Nephron (organoid): ENCODE data around the gene CTIF.

Experiments used
- H3K27ac Mint-ChIP-seq, 3 experiments: 2 replicates each; pipeline ENCODE4 v1.8.0; 2020; ENCODE audit warnings: mixed read lengths in 3 of 3, mild to moderate bottlenecking in 2 of 3, moderate library complexity in 1 of 3
- H3K27me3 Mint-ChIP-seq: 2 replicates; pipeline ENCODE4 v1.8.0; 2021; ENCODE audit warnings: low read depth, mild to moderate bottlenecking, moderate library complexity, mixed read lengths
- H3K36me3 Mint-ChIP-seq: 2 replicates; pipeline ENCODE4 v1.8.0; 2020; ENCODE audit warnings: low read depth, mixed read lengths
- H3K4me1 Mint-ChIP-seq: 2 replicates; pipeline ENCODE4 v1.8.0; 2020; ENCODE audit warnings: mixed read lengths
- H3K4me3 Mint-ChIP-seq, 3 experiments: 2 replicates each; pipeline ENCODE4 v1.8.0; 2020; ENCODE audit warnings: mild to moderate bottlenecking in 3 of 3, mixed read lengths in 3 of 3, moderate library complexity in 2 of 3
- H3K9me3 Mint-ChIP-seq: 2 replicates; pipeline ENCODE4 v1.8.0; 2020; ENCODE audit warnings: mixed read lengths
- TF ChIP-seq, protein P1 (sequence below), 3 experiments: fragments of 200-600 bp; sonication (generic); IDR thresholded peaks; one replicate each; pipeline ENCODE4 v1.5.0; 2021; ENCODE audit warnings: antibody characterized with exemption in 3 of 3; ENCODE audit not compliant: unreplicated experiment in 3 of 3

The CTIF gene

DNA sequence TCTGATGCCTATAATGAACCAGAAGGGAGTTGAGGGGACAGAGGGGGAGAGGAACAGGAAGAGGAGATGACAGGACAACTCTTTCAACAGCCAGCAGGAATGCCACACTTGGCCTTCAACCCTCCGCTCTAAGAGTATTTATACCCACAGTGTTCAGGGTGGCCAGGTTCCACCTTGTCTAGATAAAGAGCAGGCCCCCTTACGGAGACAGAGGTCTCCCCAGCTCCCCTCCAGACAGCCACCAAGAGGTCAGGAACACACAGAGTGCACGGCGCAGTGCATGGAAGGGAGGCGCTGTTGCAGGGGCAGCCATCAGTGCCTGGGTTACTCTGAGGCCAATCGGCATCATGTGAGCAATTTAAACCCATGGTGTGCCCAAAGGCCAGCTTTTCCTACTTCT is 235.0 kb downstream of the CTIF start:
- Mint-ChIP-seq H3K27ac (no peak overlapping the region), H3K27me3 (no peaks in the 10 kb centered on the region), H3K36me3 (peaks cover 10% of the 10 kb centered on the region), H3K4me1 (peaks cover 28% of the 10 kb centered on the region), H3K9me3 (no peaks in the 10 kb centered on the region), H3K4me3 (no peak overlapping the region)
- TF ChIP-seq, protein P1, sequence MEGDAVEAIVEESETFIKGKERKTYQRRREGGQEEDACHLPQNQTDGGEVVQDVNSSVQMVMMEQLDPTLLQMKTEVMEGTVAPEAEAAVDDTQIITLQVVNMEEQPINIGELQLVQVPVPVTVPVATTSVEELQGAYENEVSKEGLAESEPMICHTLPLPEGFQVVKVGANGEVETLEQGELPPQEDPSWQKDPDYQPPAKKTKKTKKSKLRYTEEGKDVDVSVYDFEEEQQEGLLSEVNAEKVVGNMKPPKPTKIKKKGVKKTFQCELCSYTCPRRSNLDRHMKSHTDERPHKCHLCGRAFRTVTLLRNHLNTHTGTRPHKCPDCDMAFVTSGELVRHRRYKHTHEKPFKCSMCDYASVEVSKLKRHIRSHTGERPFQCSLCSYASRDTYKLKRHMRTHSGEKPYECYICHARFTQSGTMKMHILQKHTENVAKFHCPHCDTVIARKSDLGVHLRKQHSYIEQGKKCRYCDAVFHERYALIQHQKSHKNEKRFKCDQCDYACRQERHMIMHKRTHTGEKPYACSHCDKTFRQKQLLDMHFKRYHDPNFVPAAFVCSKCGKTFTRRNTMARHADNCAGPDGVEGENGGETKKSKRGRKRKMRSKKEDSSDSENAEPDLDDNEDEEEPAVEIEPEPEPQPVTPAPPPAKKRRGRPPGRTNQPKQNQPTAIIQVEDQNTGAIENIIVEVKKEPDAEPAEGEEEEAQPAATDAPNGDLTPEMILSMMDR (IDR thresholded peaks at IDR 0.05; ENCODE audit: unreplicated experiment in 3 of 3): no peak

DNA sequence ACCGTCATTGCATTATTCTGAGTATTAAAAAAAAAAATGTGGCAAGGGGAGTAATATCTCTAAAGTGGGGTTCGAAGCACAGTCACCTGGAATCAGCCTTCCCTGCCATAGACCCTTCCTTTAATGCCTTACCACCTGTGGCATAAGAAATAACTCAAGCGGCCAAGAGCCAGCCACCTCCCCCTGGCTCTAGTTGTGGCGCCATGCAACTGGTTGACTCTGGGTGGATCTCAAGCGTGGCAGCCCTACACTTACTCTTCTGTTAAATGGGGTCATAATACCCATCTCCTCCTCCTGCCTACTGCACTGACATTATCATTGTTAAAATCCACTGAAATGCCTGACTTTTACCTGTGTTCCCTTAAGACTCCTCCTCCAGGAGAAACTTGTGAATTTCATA is 236.1 kb downstream of the CTIF start:
- H3K36me3 Mint-ChIP-seq: peaks cover 10% of the 10 kb centered on the region
- no peaks in the 10 kb centered on the region for H3K9me3 Mint-ChIP-seq
- H3K27me3 Mint-ChIP-seq: no peaks in the 10 kb centered on the region
- peak overlapping the region in 1 of 3 experiments; percentile 72 for H3K27ac Mint-ChIP-seq
- no peak overlapping the region for H3K4me3 Mint-ChIP-seq
- TF ChIP-seq, protein P1 (IDR thresholded peaks at IDR 0.05; ENCODE audit: unreplicated experiment in 3 of 3): no peak
- H3K4me1 Mint-ChIP-seq: peaks cover 25% of the 10 kb centered on the region

DNA sequence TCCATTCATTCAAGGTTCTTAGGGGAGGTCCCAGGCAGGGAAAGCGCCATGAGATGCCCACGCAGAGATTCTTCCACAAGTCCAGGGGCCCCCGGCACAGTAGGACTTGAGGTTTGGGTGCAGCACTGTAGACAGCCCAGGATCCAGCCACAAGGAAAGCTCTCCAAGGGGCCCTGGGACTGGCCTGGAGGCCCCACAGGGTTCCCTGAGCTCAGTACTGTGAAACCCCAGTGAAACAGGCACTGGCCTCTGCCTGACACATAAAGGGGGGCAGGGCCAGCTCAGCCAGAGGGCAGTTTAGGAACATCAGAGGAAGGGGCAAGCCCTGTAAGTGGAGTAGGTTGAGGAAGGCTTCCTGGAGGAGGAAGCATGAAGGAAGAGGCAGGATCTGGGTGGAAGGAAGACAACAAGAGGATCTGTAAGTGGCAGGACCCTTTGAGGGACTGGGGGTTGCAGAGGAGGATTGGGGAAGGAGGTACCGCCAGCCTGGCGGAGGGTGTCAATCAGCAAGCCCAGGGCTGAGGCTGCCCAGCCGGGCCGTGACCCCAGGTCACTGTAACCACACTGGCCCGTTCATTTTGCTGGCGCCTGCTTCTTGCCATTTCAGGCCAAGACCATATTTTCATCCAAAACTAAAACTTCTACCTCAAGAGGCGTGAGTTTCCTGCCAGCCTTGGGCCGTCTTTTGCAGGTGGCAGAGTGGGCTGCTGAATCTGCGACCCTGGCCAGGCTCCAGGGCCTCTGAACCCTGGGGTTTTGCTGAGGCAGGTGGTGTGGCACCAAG is 236.7 kb downstream of the CTIF start:
- Mint-ChIP-seq H3K4me3 (no peak overlapping the region), H3K4me1 (peaks cover 31% of the 10 kb centered on the region), H3K36me3 (peaks cover 10% of the 10 kb centered on the region), H3K27ac (peak overlapping the region in 2 of 3 experiments; percentile 33 to 72), H3K27me3 (no peaks in the 10 kb centered on the region), H3K9me3 (no peaks in the 10 kb centered on the region)
- TF ChIP-seq, protein P1 (IDR thresholded peaks at IDR 0.05; ENCODE audit: unreplicated experiment in 3 of 3): no peak

DNA sequence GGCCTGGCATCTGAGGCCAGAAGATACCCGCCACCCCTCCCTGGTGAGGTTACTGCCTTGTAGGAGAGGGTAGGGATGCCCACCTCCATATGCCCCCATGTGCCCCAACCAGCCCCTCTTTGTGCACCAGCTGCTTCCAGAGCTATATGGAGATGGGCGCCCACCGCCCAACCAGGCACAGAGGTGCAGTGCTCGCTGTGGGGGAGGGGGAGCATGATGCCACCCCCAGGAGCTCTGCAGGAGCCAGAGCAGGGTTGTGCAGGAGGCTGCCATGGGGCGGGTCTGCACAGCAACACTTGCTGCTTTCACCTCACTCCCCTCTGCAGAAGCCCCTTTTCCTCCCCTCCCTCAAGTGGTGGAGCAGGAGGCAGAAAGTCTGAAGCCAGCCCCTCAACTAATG is 237.3 kb downstream of the CTIF start:
- Mint-ChIP-seq H3K27me3 (no peaks in the 10 kb centered on the region), H3K4me1 (peaks cover 37% of the 10 kb centered on the region), H3K9me3 (no peaks in the 10 kb centered on the region), H3K36me3 (peaks cover 10% of the 10 kb centered on the region), H3K27ac (peak overlapping the region in 1 of 3 experiments; percentile 94), H3K4me3 (no peak overlapping the region)
- TF ChIP-seq, protein P1 (IDR thresholded peaks at IDR 0.05; ENCODE audit: unreplicated experiment in 3 of 3): no peak

DNA sequence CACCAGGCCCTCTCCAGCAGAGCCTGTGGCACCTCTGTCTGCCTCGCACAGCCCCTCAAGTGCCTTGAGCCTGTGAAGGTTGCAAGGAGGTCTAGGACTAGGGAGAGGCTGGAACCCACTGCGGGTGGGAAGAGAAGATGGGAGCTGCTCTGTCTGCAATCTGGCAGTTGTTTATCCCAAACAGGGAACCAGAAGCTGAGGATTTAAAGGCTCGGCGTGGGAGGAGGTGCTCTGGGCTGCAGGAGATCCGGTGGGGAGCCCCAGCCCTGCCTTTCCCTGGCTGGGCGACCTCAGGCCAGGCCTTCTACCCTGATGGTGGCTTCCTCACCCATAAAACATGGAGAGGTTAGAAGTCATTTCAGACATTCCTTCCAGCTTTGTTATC is 237.8 kb downstream of the CTIF start:
- H3K27me3 Mint-ChIP-seq: no peaks in the 10 kb centered on the region
- H3K36me3 Mint-ChIP-seq: peaks cover 10% of the 10 kb centered on the region
- no peaks in the 10 kb centered on the region for H3K9me3 Mint-ChIP-seq
- peaks cover 42% of the 10 kb centered on the region for H3K4me1 Mint-ChIP-seq
- TF ChIP-seq, protein P1 (IDR thresholded peaks at IDR 0.05; ENCODE audit: unreplicated experiment in 3 of 3): no peak
- no peak overlapping the region for H3K4me3 Mint-ChIP-seq
- peak overlapping the region in 1 of 3 experiments; percentile 94 for H3K27ac Mint-ChIP-seq
